Measurements from ENCODE around the gene PTGIR.

DNA sequence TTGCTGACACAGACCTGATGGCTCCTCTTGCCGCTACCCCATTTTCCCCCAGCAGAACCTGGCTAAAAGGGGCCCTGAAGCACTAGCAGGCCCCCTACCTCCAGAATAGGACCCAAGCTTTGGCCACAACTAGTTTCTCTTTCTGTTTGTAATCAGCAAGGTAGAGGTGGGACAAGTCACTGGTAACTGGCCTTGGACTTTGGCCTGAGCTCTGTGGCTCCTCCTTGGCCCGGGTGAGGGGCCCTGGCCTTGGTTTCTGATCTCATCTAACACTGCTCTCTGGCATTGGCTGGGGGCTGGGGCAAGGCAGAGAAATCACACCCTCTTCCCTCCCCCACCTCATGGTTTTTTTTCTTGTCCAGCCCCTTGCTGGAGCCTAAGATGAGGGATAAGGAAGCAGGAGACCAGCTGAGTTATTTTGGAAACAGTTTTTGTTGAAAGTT is 21.7 kb downstream of the PTGIR start:
- TF ChIP-seq, protein P1, sequence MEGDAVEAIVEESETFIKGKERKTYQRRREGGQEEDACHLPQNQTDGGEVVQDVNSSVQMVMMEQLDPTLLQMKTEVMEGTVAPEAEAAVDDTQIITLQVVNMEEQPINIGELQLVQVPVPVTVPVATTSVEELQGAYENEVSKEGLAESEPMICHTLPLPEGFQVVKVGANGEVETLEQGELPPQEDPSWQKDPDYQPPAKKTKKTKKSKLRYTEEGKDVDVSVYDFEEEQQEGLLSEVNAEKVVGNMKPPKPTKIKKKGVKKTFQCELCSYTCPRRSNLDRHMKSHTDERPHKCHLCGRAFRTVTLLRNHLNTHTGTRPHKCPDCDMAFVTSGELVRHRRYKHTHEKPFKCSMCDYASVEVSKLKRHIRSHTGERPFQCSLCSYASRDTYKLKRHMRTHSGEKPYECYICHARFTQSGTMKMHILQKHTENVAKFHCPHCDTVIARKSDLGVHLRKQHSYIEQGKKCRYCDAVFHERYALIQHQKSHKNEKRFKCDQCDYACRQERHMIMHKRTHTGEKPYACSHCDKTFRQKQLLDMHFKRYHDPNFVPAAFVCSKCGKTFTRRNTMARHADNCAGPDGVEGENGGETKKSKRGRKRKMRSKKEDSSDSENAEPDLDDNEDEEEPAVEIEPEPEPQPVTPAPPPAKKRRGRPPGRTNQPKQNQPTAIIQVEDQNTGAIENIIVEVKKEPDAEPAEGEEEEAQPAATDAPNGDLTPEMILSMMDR (IDR thresholded peaks at IDR 0.05; ENCODE audit: low read depth, low read length), result no peak
- TF ChIP-seq POLR2A (IDR thresholded peaks at IDR 0.05; ENCODE audit: extremely low read depth, insufficient read length) (no peak), MYC (IDR thresholded peaks at IDR 0.05; ENCODE audit: low read depth, low read length) (no peak)
- TF ChIP-seq, protein P2, sequence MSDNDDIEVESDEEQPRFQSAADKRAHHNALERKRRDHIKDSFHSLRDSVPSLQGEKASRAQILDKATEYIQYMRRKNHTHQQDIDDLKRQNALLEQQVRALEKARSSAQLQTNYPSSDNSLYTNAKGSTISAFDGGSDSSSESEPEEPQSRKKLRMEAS (IDR thresholded peaks at IDR 0.05; ENCODE audit: low read depth, low read length), result no peak

Measured in NB4 (cell line).